Measurements from ENCODE around the gene CRBN.

CRBN gene

DNA sequence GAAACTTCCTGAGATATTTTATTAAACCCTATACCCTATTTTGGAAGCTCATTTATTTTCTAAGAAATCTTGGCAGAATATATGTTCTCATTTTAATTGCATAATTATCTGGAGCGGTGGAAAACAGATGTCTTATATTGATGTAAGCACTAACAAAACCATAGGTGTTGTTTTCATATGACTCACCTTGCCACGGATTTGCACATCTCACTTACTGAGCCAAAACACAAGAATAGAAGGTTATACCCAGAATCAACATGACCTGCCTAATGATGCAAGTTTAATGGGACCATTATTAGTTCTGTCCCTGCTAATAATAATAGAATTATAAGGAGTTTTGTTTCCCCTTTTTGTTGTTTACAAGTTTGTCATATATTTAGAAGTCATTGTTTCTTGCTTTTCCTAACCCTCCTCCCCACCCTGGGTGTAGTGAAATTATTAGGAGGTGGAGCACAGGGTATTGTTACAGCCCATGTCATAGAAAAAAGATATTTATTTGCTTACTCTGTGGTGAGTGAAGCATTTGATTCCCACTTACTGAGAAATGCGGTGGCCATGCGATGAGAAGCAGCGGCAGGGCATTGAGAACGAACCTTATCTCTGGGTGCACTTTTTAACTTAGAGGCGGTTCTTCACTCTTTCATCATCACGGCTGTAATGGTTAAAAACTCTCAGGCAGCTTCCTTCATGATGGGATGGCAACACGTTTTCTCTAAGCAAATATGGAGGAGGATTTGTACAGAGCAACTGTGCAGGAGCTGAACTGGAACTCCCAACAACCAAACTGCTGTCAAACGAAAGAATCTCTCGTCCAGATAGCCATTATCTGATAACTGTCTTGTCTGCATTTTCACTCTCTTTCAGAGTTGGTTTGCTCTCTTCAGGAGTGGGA, 69.8 kb downstream of the CRBN start:
- DNase-seq = no peak

DNA sequence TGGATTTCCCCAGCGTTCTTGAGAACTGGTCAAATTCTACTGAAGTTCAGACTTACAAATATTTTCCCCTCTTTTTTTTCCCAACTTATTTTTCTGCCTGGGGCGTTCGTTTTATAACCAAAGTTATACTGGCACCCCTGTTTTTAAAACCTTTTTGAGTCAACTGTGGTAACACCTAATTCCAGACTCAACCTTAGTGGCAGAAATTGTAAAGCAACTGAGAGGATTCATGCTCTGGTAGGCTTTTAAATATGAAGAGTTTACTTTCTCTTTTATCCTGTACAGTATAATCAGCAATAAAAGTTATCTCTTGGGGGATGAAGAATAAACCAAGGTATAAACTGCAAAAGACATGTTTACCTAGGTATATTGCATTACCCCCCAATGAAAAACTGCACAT, 71.6 kb downstream of the CRBN start:
- no peak for DNase-seq

DNA sequence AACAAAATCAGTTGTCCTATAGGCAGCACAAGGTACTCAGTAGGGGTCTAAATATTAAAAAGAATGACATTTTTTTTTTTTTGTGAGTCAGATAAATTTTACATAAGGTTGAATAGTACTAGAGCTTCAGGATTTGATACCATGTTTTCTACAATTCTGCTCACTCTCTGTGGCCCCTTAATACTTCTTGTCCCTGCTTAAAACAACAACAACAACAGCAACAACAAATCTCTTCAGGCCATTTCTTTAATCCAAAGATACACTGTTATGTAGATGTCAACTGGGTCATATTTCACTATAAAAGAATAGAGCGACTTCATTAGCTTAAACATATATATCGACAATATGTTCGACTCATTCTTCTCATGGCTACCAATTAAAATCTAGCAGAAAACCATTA, 72.3 kb downstream of the CRBN start:
- no peak for DNase-seq

GRCh38 chr3:3105815-3106214, 73.7 kb downstream of the CRBN start:
- no peak for DNase-seq

DNA sequence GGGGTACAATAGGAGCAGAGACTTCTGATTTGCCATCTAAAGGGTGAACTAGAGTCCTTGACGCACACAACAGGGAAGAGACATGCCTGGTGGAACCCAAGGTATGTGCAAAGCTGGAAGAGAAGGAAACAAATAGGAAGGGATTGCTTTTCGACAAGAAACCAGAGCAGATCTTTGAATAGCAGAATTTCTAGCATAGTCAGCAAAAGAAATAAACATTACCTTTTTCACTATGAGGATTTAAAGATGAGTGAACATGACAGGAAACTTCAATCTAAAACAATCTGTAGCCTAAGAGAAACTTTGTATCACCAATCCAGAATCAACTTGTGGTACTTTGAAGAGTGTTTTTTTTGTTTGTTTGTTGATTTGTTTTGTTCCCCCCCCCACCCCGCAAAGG, 74.2 kb downstream of the CRBN start:
- DNase-seq = no peak

GRCh38 chr3:3102751-3103150, 76.7 kb downstream of the CRBN start:
- no peak for DNase-seq

DNA sequence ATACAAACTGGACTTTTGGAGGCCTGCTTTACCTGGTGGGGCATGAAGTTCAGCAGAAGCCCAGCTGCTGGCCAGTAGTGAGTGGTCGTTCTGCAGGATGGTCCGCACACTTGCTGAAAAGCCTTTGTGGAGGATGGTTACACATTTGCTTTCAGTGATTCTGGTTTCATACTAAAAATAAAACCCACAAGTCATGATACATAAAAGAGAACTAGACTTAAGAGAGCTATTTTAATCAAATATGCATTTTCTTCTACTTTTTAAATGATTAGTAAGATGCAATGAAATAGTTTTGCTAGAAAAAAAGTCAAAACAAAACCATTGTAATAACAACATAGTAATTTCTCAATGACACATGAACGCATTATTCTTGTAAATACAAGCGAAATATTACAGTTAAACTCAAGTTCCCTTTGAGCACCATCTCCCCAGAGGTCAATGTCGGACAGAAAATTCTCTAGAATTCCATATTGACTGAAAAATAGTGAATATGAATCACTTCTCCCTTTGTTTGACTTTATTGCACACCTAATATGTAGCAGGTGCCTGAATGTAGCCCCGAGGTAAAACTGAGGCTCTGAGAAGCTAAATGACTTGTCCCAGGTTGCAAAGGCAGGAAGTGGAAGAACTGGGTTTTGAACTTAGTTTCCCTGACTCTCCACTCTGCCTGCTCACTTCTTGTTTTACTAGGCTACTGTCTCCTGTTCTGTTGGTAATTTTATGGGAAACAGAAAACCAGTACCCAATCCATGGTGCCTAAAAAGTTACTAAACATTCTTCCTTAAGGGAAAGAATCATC, 77.6 kb downstream of the CRBN start:
- no peak for DNase-seq
